ENCODE results near the gene ADSL. TPM values are rescaled to one million over a fixed set of nuclear protein-coding genes. Genes with fewer than 3 reads are reported as not detected.

ADSL gene
- total and polyA plus RNA-seq, 2 of the 4 experiments (the other 2 are of a cell fraction) = 93.6 to 229 TPM

GRCh38 chr22:40323681-40324171, 22.6 kb upstream of the ADSL start:
- no TSS peak for BruUV-seq (replicated peaks)
- no peak overlapping the region for H3K56ac ChIP-seq (ENCODE audit: extremely low read depth, insufficient read depth, low read length)
- peaks cover 16% of the 10 kb centered on the region for H3K9me1 ChIP-seq (ENCODE audit: insufficient read depth, low read length)
- H4K91ac ChIP-seq (ENCODE audit: insufficient read depth, low read depth, low read length) = no peak overlapping the region
- H2BK120ac ChIP-seq (ENCODE audit: low read depth, low read length) = no peak overlapping the region
- peaks cover 14% of the 10 kb centered on the region for H3K4me1 ChIP-seq (ENCODE audit: control insufficient read depth, insufficient read depth, low read length)
- dilution Hi-C loops (cut with HindIII; ENCODE audit: low sequenced_read_pairs, unreplicated experiment) = no loop called here
- TF ChIP-seq POLR2A (IDR thresholded peaks at IDR 0.05; ENCODE audit: low read depth, low read length) (no peak), NFE2L2 (IDR thresholded peaks at IDR 0.05; ENCODE audit: low read depth, low read length) (no peak), RAD21 (IDR thresholded peaks at IDR 0.05; ENCODE audit: low read length) (no peak), MXI1 (IDR thresholded peaks at IDR 0.05; ENCODE audit: borderline replicate concordance, low read depth, low read length) (no peak), CEBPB (IDR thresholded peaks at IDR 0.05; ENCODE audit: low read depth, low read length) (no peak), MAFK (IDR thresholded peaks at IDR 0.05; ENCODE audit: low read depth, low read length) (no peak), RFX5 (IDR thresholded peaks at IDR 0.05; ENCODE audit: low read depth, low read length) (no peak), FOS (IDR thresholded peaks at IDR 0.05; ENCODE audit: low read depth, low read length) (no peak), USF2 (IDR thresholded peaks at IDR 0.05; ENCODE audit: low read depth, low read length) (no peak), RCOR1 (IDR thresholded peaks at IDR 0.05; ENCODE audit: insufficient replicate concordance, low read length) (no peak), CHD1 (IDR thresholded peaks at IDR 0.05; ENCODE audit: low read depth, low read length) (no peak), BHLHE40 (IDR thresholded peaks at IDR 0.05; ENCODE audit: low read depth, low read length) (no peak), MAZ (IDR thresholded peaks at IDR 0.05; ENCODE audit: borderline replicate concordance, low read depth, low read length) (no peak), SMC3 (IDR thresholded peaks at IDR 0.05; ENCODE audit: low read depth, low read length) (no peak), ELK1 (IDR thresholded peaks at IDR 0.05; ENCODE audit: borderline replicate concordance, low read depth, low read length) (no peak)
- TF ChIP-seq, protein P1, sequence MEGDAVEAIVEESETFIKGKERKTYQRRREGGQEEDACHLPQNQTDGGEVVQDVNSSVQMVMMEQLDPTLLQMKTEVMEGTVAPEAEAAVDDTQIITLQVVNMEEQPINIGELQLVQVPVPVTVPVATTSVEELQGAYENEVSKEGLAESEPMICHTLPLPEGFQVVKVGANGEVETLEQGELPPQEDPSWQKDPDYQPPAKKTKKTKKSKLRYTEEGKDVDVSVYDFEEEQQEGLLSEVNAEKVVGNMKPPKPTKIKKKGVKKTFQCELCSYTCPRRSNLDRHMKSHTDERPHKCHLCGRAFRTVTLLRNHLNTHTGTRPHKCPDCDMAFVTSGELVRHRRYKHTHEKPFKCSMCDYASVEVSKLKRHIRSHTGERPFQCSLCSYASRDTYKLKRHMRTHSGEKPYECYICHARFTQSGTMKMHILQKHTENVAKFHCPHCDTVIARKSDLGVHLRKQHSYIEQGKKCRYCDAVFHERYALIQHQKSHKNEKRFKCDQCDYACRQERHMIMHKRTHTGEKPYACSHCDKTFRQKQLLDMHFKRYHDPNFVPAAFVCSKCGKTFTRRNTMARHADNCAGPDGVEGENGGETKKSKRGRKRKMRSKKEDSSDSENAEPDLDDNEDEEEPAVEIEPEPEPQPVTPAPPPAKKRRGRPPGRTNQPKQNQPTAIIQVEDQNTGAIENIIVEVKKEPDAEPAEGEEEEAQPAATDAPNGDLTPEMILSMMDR (conservative IDR thresholded peaks at IDR 0.05; ENCODE audit: low read depth, low read length) = no peak
- no peak overlapping the region for H2BK20ac ChIP-seq (ENCODE audit: low read depth, low read length)
- H3K9me3 ChIP-seq (ENCODE audit: control insufficient read depth, insufficient read depth, low read length) = no peaks in the 10 kb centered on the region
- H4K20me1 ChIP-seq (ENCODE audit: insufficient read depth, low read length) = no peaks in the 10 kb centered on the region
- ATAC-seq (ENCODE audit: low read depth) = no peak
- H3K27me3 ChIP-seq (ENCODE audit: control insufficient read depth, insufficient read depth, low read length) = no peaks in the 10 kb centered on the region
- no peak overlapping the region for H3K4ac ChIP-seq (ENCODE audit: low read depth, low read length)
- no peak for DNase-seq
- H3K27ac ChIP-seq (ENCODE audit: insufficient read depth, low read length) = no peak overlapping the region
- H2AK5ac ChIP-seq (ENCODE audit: low read depth, low read length) = no peak overlapping the region
- peaks cover 0 to 24% of the 10 kb centered on the region in 2 experiments; a peak in 2 of 4 replicates for H3K79me1 ChIP-seq (ENCODE audit: low read depth in 1 of 2, low read length in 2 of 2)
- H2AK9ac ChIP-seq (replicated peaks; ENCODE audit: low read depth, low read length, poor library complexity) = no peak overlapping the region
- no peak overlapping the region for H3K4me3 ChIP-seq (ENCODE audit: insufficient read depth, low read depth, low read length)
- H2AFZ ChIP-seq (replicated peaks; ENCODE audit: low read length, poor library complexity) = no peak overlapping the region
- intact Hi-C loops (cut with micrococcal nuclease) = no loop called here
- no peak overlapping the region for H3K14ac ChIP-seq (replicated peaks; ENCODE audit: low read depth, low read length)
- no peak overlapping the region for H2BK5ac ChIP-seq (ENCODE audit: low read depth, low read length, poor library complexity, severe bottlenecking)
- H4K8ac ChIP-seq (ENCODE audit: low read depth in 2 of 2, low read length in 2 of 2) = no peak overlapping the region
- CTCF ChIA-PET = interaction anchor here (0.6 kb wide), 1 partner anchor 9 kb away, joined by 4 read pairs; no protein-coding TSS in a partner anchor
- H4K5ac ChIP-seq (ENCODE audit: low read depth, low read length) = no peak overlapping the region
- in situ Hi-C loops (cut with MboI; ENCODE audit: low sequenced_read_pairs) = no loop called here
- H2BK15ac ChIP-seq (ENCODE audit: low read depth, low read length) = no peak overlapping the region
- H3K36me3 ChIP-seq (ENCODE audit: control insufficient read depth, insufficient read depth, low read length) = peaks cover 25% of the 10 kb centered on the region
- H3K18ac ChIP-seq (ENCODE audit: low read depth, low read length) = no peak overlapping the region
- POLR2A ChIA-PET (ENCODE audit: unreplicated experiment) = no interaction called here
- WGBS, 2 experiments (ENCODE audit: extremely low coverage in 2 of 2, insufficient read length in 1 of 2) = no CpG with 5 or more reads among the region's 8 CpGs
- H3K23ac ChIP-seq (ENCODE audit: low read depth, low read length) = no peak overlapping the region
- no peak overlapping the region for H3K4me2 ChIP-seq (ENCODE audit: low read depth, low read length)
- H3K9ac ChIP-seq (ENCODE audit: low read depth, low read length) = no peak overlapping the region
